Neutrophil (primary cell): ENCODE data around the gene LRRC75B.

Experiments
- H3K27ac ChIP-seq: fragments of 200-600 bp; sonication (generic); 2 replicates; pipeline ENCODE4 v1.5.1; 2016; ENCODE audit warnings: mild to moderate bottlenecking, moderate library complexity
- H3K27me3 ChIP-seq: fragments of 200-600 bp; sonication (generic); 2 replicates; pipeline ENCODE4 v1.6.0; 2016; ENCODE audit warnings: mild to moderate bottlenecking
- H3K36me3 ChIP-seq: fragments of 200-600 bp; sonication (generic); 2 replicates; pipeline ENCODE4 v1.5.1; 2017
- H3K4me1 ChIP-seq, 2 experiments: fragments of 200-600 bp in 1 of 2; sonication (generic) in 1 of 2; 1 replicate in 1 of 2; 2 replicates in 1 of 2; pipeline versions ENCODE4 v1.5.1 to v1.6.1; 2013 to 2016; ENCODE audit warnings: low read depth in 1 of 2, low read length in 1 of 2, mild to moderate bottlenecking in 1 of 2, moderate library complexity in 1 of 2; ENCODE audit not compliant: control insufficient read depth in 1 of 2, insufficient read depth in 1 of 2
- H3K4me3 ChIP-seq, 2 experiments: fragments of 200-600 bp in 1 of 2; sonication (generic) in 1 of 2; 1 replicate in 1 of 2; 2 replicates in 1 of 2; pipeline ENCODE4 v1.5.1; 2013 to 2016; ENCODE audit warnings: low read depth in 1 of 2, low read length in 1 of 2, mild to moderate bottlenecking in 1 of 2, moderate library complexity in 1 of 2
- H3K9me3 ChIP-seq: fragments of 200-600 bp; sonication (generic); 2 replicates; pipeline ENCODE4 v1.5.1; 2016
- TF ChIP-seq, protein P1 (sequence below): fragments of 200-600 bp; sonication (generic); IDR thresholded peaks from 2 replicates; pipeline ENCODE4 v1.5.1; 2016; ENCODE audit warnings: antibody characterized with exemption

The LRRC75B gene

DNA sequence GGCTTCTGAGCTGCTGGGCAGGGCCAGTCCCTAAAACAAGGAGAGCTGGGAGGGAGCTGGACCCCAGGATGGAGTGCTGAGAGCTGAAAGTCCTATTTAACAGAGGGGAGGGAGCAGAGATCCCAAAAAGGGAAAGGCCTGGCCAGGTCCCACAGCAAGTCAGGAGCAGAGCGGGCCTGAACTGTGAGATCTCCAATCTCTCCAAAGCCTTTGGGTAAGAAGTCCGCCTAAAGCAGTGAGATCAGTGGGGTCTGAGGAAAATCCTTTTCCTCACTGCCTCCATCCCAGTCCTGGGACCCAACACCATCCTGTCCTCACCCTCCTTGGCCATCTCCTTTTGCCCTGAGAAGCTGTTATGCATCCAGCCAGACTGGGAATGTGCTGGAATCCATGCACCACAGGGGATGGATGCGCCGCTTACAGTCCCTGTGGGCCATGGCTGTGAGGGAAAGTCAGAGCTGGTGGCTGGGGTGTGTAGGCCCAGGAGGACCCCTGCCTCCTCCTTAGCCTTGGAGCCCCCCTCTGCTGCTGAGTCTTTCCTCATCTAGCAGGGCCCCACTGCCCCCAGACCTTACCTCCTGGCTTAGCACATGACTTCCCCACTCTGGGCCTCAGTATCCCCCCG, 8.6 kb downstream of the LRRC75B start:
- Histone ChIP-seq H3K36me3 (peaks cover 32% of the 10 kb centered on the region), H3K27me3 (no peaks in the 10 kb centered on the region), H3K4me1 (no peaks in the 10 kb centered on the region), H3K9me3 (no peaks in the 10 kb centered on the region), H3K4me3 (no peak overlapping the region), H3K27ac (no peak overlapping the region)
- TF ChIP-seq, protein P1, sequence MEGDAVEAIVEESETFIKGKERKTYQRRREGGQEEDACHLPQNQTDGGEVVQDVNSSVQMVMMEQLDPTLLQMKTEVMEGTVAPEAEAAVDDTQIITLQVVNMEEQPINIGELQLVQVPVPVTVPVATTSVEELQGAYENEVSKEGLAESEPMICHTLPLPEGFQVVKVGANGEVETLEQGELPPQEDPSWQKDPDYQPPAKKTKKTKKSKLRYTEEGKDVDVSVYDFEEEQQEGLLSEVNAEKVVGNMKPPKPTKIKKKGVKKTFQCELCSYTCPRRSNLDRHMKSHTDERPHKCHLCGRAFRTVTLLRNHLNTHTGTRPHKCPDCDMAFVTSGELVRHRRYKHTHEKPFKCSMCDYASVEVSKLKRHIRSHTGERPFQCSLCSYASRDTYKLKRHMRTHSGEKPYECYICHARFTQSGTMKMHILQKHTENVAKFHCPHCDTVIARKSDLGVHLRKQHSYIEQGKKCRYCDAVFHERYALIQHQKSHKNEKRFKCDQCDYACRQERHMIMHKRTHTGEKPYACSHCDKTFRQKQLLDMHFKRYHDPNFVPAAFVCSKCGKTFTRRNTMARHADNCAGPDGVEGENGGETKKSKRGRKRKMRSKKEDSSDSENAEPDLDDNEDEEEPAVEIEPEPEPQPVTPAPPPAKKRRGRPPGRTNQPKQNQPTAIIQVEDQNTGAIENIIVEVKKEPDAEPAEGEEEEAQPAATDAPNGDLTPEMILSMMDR = no peak

DNA sequence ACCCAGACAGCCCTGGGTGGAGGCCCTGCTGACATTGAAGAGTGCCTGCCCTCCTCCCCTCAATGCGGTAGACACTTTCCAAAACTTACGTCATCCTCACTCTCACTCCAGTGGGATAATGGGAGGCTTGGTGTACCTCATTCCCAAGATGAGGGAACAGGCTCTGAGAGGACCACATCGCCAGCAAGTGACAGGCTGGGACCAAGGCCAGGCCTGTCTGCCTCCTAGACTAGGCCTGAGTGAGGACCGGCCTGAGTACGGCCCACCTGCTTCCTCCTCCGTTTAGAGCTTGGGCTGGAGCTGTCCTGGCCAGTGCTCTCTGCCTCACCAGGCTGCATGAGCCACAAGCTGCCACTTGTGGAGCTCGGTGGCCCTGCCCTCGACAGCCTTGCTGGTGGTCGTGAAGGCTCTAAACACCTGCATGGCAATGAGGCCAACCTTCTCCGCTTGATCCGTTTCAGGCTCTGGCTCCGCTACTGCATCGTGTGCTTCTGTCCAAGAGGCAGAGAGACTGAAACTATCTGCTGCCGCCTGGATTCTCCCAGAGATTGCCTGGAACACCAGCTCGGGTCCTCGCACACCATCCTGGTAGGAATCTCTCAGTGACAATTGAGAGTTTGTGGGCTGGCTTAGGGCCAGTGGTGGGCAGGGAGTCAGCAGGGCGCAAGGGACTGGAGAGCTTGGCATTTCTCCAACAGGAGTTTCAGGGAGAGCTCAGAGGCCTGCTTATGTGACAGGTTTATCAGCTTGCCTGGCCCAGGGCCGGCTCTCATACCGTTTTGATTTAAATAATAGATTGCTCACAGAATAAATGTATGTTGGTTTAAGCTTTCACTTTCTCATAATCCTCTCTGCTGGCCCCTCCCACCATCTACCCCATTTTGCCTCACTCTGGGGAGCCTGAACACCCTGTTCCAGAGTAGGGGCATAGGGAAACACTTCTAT, 9.4 kb downstream of the LRRC75B start:
- no peak overlapping the region for H3K4me3 ChIP-seq

DNA sequence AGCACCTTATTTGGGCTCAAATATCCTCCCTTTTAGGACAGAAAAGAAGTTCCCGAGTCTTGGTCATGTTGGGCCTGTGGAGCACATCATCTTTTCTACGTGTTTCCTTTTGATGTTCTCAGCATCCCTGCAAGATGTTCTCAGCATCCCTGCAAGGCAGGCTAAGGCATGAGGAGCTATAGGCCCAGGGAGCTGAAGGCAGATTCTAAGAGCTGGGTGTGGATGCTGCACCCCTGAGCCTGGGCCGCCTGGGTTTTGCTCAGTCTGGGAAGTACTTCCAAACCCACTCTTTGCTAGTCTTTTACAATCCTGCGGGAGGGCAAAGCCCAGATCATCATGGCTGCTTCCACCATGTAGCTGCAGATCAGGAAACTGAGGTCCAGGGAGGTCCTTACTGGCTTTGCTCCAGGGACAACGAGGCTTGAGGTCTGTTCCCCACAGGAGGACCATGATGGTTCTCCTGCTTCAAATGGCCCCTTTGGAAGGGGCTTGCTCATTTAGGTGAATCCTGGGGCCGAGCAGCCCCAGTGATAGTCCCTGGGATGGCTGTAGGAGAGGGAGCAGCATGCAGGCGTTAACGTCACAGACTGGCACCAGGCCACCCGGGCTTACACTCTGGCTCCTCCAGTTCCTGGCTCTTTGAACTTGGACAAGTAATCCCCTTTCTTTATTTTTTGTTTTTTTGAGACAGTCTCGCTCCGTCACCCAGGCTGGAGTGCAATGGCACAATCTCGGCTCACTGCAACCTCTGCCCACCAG, 10.6 kb downstream of the LRRC75B start:
- Histone ChIP-seq H3K4me3 (no peak overlapping the region), H3K36me3 (peaks cover 12% of the 10 kb centered on the region)
- TF ChIP-seq, protein P1 = no peak

More for the DNA sequence above, 9.4 kb downstream of the LRRC75B start:
- H3K36me3 ChIP-seq = peaks cover 25% of the 10 kb centered on the region
- TF ChIP-seq, protein P1 = no peak
- H3K27me3 ChIP-seq = no peaks in the 10 kb centered on the region
- no peaks in the 10 kb centered on the region for H3K4me1 ChIP-seq
- H3K9me3 ChIP-seq = no peaks in the 10 kb centered on the region
- no peak overlapping the region for H3K27ac ChIP-seq

DNA sequence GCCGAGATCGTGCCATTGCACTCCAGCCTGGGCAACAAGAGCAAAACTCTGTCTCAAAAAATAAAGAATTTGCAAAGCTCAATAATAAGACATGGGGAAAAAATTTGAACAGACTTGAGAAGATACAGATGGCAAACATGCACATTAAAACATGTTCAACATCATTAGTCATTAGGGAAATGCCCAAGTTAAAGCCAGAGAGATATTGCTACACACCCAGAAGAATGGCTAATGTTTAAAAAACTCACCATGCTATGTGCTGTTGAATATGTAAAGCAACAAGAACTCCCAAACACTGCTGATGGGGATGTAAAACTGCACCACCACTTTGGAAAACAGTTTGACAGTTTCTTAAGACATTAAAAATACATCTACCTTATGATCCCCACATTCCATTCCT, 12.6 kb downstream of the LRRC75B start:
- Histone ChIP-seq H3K36me3 (no peaks in the 10 kb centered on the region), H3K4me3 (no peak overlapping the region), H3K27ac (no peak overlapping the region), H3K27me3 (no peaks in the 10 kb centered on the region), H3K4me1 (no peaks in the 10 kb centered on the region), H3K9me3 (no peaks in the 10 kb centered on the region)
- TF ChIP-seq, protein P1 = no peak

More for the DNA sequence above, 10.6 kb downstream of the LRRC75B start:
- Histone ChIP-seq H3K9me3 (no peaks in the 10 kb centered on the region), H3K4me1 (no peaks in the 10 kb centered on the region), H3K27me3 (no peaks in the 10 kb centered on the region), H3K27ac (no peak overlapping the region)

DNA sequence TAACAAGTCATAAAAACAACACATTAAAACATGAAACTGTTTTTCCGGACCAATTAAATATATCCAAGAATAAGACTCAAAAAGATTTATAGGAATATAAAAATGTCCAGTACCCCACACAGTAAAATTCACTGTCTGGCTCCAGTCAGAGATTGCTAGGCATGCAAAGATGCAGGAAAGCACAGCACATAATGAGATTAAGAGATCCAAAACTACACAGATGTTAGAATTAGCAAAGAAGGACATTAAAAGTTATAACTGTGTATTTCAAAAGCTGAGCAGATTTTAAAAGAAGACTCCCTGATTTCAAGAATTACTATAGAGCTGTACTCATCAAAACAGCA, 13.6 kb downstream of the LRRC75B start:
- no peaks in the 10 kb centered on the region for H3K9me3 ChIP-seq
- H3K4me3 ChIP-seq = no peak overlapping the region
- TF ChIP-seq, protein P1 = no peak
- H3K4me1 ChIP-seq = no peaks in the 10 kb centered on the region
- H3K27me3 ChIP-seq = no peaks in the 10 kb centered on the region
- peaks cover 10% of the 10 kb centered on the region for H3K36me3 ChIP-seq
- H3K27ac ChIP-seq = no peak overlapping the region
